Activated T-cell treated with anti-CD3 and anti-CD28 coated beads for 24 hours (primary cell): ENCODE results near the gene DCAKD.

Source experiments
- DNase-seq: peaks from one replicate; pipeline ENCODE4 v3.0.0-alpha.2; 2020; ENCODE audit warnings: low read depth

The DCAKD gene, protein sequence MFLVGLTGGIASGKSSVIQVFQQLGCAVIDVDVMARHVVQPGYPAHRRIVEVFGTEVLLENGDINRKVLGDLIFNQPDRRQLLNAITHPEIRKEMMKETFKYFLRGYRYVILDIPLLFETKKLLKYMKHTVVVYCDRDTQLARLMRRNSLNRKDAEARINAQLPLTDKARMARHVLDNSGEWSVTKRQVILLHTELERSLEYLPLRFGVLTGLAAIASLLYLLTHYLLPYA

DNA sequence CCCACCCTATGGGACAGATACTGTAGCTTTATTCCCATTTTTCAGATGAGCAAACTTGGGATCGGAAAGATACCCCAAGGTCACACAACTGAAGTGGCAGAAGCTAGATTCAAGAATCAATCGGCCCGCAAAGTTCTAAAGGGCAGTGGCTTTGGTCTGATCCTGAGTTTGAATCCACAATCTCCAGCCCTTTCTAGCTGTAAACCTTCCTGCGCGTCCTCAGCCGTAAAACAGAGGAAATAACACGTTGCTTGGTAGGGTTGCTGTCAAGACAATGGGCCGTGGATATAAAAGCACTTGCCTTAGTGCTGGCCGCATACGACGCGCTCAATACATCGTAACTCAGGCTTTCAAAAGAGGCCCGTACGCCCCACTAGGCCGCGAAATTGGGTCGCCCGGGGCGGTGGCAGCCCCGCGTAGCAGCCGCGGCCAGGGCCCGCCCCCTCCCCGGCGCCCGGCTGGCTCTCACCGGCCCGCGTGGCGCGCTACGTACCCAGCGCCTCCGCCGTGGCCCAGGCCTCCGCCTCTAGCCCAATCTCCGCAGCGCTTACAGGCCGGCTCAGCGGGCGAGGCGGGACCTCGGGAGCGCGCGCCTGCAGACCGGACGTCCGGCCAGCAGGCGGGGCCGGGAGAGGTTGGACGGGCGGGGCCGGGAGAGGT is at the start of gene DCAKD:
Gene DCAKD, minus strand, starts transcription at position 573 of the 660 bp plus-strand sequence. CDS start 16,747 bp downstream, outside the sequence.
- peak; percentile 91 for DNase-seq

DNA sequence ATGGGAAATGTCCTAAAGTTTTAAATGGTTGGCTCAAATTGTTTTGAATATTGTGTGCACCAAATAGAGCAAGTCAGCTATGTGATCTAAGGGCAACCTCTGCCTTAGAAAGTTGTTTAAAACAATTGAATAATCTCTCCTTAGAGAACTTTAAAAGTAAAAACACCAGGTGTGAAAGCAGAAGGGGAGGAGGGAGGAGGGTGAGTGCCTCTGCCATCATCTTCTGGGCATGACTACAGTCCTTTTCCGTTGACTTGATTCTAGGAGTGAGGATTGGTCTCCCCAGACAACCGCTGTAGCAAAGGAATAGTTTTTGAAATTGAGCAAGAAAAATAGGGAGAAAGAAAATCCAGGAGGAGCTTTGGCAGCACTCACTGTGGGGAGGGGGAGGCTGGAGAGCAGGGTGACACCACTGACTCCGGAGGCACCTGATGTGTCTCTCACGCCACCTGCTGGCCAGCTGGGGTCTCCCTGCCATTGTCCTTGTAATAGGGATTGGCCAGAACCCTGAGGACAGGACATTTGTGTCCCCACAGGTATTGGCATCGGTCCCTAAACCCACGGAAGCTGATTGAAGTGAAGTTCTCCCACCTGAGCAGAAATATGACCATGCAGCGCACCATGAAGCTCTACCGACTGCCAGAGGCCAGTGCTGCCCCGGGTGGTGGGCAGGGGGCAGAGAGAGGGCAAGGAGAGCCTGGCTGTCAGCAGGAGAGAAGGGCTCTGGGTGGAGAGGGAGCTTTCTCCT is 47.6 kb upstream of the DCAKD start:
- DNase-seq, result peak; percentile 55

DNA sequence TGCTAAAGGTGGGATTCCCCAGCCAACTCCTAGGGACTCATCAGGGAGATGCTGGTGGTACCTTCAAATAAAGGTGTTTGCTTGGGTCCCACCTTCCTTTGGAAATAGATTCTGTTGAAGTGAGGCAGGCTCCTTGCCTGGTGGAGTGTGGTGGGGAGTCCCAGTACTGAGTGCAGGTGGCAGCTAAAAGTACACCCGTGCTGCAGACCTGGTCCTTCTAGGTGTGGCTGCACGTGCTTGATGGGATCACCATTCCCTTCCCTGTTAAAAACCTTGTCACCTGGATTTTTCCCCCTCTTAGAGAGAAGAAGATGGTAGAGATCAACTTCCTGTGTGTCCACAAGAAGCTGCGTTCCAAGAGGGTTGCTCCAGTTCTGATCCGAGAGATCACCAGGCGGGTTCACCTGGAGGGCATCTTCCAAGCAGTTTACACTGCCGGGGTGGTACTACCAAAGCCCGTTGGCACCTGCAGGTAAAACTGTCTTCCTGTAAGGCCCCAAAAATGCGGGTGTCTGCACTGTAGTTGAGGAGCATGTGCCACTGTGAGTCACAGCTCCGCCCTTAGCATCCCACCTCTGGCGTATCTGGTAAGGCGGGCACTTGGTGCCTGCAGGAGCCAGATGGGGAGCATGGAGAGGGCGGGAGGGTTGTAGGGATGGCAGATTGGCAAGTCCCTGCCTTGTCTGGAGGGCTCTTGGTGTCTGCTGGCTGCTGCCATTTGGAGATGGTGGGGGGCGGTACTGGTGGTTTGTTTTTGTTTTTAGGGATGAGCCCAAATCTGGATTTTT is 46.8 kb upstream of the DCAKD start:
- no peak for DNase-seq

DNA sequence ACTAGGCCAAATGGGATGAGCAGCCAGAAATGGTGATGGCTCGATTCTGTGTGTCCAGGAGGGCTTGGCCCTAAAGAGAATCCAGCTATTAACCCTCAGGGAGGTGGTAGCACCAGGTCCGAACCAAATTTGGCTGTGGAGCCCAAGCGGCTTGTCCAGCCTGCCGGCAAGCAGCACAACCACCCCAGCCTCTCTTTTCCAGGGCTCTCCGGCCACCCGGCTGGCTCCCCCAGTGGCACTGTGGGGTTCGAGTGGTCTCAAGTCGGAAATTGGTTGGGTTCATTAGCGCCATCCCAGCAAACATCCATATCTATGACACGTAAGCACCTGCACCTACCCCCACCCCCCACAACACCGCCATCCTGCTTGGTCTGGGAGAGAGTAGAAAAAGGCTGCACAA is 45.5 kb upstream of the DCAKD start:
- DNase-seq, result no peak

DNA sequence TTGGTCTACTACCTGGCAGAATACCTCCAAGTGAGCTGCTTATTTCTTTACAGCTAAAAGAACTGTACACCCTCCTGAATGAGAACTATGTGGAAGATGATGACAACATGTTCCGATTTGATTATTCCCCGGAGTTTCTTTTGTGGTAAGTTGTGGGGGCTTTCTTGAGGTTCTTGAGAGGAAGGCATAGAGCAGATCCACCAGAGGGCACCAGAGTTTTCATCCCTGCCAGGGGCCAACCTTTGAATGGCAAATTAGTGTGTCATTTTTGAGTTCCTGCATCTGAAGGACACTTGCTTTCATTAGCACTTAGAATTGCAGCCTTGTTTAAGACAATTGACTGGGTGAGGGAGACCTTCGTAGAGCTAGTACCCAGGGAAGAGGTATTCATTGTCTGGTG is 44.7 kb upstream of the DCAKD start:
- no peak for DNase-seq

DNA sequence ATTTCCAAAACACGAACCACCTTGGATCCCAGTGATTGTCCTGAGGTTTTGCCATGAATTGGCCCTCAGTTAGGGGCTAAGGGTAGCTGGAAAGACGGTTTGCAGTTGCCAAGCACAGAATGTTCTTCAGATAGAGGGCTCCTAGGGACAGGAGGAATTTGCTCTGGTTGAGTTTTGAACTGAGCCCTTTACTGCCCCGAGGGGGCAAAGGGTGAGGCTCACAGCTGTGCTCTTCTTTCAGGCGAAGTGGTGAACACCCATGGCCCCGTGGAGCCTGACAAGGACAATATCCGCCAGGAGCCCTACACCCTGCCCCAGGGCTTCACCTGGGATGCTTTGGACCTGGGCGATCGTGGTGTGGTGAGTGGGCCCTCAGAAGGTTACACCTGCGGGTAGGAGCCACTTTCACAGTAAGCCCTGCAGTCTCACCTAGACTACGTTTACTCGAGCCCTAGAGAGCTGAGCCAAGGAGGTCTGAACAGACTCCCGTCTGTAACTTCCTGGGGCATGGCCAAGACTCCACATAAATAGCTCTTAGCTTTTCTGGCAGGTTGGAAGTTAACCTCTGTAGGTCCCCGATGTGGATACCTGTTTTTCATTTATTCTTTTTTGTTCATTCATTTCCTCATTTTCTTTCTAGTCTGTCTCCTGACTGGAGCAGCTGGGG is 42.1 kb upstream of the DCAKD start:
- DNase-seq, result no peak

DNA sequence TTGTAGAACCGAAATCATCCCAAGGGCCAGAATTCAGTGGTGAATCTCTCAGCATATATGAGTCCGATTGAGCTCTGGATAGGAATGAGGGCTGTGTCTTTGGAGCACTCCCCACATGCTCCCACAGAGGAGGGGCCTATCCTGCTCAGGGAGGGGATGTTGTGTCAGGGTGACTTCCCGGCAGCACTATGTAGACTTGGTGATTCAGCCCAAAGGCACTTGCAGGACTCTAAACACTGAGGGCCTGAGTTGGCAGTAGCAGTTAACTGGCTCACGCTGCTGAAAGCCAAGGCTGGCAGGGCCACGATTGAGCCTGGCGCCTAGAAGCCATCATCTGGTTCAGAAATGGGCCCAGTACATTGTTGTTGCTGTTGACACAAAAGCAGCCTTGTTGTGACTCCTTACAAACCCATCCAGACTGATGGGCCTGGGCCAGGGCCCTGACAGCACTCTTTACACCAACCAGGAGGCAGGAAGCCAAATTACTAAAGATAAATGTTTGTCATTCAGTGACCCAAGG is 41.5 kb upstream of the DCAKD start:
- no peak for DNase-seq

DNA sequence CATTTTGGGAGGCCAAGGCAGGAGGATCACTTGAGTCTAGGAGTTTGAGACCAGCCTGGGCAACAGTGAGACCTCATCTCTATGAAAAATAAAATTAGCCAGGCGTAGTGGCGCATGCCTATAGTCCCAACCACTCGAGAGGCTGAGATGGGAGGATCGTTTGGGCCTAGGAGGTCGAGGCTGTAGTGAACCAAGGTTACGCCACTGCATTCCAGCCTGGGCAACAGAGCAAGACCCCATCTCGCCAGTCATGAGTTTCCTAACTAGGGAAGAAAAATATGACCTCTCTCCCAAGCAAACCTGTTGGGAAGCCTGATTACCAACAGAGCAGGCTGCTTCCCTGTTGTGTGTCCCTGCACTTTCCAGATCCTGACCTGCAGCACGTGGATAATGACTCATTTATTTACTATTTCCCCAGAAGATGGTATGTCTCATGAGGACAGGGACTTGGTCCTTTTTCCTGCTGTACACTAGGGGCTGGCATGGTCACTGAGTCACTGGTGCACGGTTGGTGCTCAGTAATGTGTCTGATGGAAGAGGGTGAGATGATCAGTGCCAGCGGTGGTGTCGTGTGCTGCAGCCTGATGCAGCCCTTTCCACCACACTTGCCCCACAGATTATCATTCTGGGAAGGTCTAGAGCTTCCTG is 40.5 kb upstream of the DCAKD start:
- DNase-seq, result no peak

DNA sequence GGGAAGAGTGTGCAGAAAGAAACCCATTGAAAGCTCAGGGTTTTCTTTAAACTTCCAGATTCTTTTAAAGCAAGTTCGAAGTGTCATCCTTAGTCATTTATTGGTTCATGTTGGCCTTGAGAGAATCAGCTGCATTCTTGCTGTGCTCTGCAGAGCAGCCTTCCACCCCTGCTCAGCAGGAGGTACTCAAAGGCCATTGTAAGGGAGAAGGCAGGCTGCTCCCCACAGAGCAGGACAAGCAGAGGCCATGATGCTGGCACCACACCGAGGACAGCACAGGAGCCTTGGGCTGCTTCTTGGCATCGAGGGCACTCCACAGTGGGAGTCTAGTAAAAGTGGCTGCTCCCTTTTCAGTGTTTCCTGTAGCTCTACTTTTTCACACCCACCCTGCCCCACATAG is 39.3 kb upstream of the DCAKD start:
- no peak for DNase-seq

DNA sequence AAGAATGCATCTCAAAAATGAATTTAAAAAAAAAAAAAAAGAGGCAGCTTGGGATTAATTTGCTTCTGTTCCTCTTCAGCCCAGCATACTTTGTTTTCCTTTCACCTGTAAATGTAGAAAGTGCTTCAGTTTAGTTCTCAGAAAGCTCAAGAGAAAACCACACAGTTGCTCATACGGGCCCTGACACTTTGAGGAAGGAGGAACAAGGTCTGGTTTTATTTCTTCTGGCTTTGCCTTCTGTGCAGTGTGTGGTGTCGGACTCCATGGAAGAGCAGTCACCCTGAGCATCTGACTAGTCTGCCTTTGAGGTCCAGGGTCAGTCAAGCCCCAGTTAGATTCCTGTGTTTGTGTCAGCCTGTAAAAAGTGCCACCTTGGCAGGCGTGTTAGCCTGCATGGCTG is 37.3 kb upstream of the DCAKD start:
- DNase-seq, result no peak

DNA sequence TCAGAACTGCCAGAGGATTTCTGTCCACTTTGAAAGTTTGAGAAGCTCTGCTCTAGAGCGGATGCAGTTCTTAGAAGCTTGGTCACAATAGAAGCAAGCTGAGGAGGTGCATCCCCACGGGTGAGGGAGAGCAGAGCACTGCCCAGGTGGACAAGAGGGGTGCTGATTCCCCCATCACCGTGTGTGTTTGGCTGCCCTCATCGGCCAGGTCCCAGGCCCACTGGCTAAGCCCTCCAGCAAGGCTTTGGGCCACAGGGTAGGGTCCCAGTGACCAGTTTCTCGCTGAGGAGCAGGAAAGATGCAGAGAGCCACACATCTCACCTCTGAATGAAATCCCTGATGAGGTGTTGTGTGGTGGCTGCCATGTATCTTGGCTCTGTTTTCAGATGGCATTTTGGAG is 36.5 kb upstream of the DCAKD start:
- DNase-seq, result no peak

DNA sequence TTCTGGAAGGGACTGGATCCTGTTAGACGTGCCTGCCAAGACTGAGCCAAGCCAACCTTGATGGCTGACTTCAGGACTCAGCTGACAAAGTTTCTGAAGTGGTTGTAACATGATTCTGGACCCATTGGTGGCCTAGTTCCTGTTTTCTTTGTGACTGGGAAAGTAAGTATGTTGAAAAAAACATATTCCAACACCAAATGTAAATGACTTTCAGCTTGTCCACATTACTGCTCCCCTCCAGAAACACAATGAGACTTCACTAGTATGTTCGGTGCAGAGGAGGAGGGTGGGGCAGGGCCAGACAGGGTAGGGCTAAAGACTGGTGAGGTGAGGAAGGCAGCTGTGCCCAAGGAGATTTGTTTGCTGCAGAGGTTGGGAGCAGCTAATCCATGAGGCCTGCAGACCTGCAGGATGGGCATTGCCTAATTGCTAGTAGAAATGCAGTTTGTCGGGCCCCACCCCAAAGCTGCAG is 36.1 kb upstream of the DCAKD start:
- no peak for DNase-seq

DNA sequence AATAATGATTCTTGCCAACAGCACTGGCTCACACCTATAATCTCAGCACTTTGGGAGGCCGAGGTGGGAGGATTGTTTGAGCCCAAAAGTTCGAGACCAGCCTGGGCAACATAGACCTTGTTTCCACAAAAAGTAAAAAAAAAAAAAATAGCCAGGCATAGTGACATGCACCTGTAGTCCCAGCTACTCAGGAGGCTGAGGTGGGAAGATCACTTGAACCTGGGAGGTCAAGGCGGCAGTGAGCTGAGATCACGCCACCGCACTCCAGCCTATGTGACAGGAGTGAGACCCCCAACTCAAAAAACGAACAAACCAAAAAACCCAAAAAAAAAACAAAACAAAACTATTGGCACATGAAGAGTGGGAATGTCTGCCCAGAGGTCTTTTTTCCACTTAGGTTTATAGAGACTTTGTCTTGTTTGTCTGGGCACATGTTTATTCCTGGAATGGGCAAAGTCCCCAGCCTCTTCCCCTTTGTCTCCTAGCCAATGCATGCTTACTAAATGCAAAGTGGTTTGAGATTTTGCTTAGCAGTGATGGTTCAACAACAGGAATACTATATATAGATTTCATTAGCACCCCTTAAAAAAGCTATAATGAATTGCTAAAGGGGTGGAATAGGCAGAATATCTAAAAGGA is 35.6 kb upstream of the DCAKD start:
- no peak for DNase-seq

DNA sequence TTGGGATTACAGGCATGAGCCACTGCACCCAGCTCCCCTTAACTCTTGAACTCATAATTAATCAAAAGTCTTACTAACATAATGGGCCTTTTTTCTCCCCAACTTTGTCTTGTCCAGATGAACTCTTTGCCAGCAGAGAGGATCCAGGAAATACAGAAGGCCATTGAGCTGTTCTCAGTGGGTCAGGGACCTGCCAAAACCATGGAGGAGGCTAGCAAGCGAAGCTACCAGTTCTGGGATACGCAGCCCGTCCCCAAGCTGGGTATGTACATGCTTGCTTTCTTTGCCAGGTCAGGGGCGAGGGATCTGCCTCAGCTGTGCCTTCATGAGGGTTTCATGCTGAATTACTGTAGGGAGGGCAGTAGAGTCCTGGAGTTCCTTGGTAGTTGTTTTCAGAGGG is 35.0 kb upstream of the DCAKD start:
- DNase-seq, result no peak

DNA sequence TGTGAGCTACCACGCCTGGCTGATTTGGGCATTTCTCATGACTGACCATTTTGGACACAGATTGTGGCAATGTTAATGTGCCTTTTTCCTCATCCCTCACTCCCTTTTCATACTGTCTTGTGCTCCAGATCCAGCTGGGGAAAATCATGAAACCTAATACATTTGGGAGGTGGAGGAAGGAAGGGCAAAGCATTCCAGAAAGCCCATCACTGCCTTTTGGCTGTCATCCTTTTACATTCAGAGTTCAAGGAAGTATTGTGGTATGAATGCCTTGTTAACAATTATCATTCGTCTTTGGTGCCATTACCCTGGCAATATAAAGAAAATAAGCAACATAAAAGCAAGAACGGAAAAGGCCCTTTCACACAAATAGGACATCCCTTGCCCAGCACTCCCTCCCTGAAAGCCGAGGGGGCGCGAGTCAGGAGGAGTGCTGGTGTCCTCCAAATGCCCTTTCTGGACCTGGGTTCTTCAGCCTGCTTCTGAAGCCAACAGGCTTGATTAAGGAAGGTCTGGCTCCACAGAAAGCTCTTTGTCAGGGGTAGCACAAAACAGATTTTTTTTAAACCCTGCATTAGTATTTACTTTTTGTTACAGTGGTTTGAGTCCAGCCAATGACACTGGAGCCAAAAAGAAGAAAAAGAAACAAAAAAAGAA is 29.7 kb upstream of the DCAKD start:
- no peak for DNase-seq

DNA sequence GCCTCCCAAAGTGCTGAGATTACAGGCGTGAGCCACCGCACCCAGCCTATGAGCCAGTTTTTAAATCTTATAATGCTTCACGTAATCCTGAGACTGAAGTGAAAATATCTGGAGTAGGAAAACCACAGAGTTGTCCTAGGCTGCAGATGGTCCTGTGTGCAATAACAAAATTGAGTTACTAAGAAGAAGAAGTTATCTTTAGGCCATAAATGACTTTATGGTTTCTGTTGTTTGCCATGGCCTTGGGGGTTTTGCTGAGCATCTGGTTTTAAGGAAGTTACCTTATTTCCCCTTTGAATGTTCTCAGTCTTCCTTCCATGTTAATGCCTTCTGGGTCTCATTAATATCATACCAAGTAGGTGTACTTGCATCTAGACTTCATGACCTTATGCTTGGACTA is 26.2 kb upstream of the DCAKD start:
- DNase-seq, result no peak

DNA sequence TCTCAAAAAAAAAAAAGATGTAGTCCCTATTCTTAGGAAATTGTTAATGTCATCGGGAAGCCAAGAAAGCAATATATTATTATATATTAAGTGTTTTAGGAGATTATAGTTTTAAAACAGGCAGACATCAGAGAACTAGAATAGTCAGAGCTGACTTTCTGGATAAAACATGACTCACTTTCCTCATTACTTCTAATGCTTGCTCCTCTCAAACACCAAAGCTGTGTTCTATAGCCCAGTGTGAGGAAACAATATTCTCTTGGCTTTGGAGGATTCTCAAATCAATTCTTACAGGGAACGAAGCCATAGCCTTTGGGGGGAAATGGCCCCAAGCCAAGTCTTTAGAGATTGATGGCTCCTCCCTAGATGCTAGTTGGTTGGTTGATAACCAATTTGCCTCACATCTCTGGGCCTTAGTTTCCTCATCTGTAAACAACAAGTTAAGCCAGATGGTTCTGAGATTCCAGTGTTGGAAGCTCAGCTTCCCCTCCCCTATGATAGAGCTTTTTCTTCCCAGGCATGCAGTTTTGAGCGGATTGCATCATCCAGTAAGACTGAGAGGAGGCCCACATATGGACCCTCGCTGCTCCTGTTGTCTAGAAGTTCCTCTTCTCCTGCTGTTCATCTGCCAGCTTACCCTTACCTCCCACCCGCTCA is 22.1 kb upstream of the DCAKD start:
- DNase-seq, result no peak

DNA sequence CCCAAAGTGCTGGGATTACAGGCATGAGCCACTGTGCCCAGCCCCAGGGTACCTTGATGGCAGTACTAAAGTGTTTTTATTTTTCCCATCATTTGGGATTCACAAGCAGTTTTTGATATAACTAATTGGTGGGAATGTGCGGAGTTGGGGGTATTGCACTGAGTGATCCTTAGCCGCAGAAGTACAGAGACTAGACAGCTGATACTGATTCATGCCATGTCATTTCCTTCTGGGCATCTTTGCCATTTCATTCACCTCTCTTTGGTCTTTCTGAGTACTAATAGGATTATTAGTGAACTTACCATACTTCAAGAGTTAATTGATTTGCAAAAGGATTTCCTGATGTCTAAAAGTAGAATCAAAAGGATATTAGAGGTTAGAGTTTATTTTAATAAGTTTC is 19.4 kb upstream of the DCAKD start:
- no peak for DNase-seq

DNA sequence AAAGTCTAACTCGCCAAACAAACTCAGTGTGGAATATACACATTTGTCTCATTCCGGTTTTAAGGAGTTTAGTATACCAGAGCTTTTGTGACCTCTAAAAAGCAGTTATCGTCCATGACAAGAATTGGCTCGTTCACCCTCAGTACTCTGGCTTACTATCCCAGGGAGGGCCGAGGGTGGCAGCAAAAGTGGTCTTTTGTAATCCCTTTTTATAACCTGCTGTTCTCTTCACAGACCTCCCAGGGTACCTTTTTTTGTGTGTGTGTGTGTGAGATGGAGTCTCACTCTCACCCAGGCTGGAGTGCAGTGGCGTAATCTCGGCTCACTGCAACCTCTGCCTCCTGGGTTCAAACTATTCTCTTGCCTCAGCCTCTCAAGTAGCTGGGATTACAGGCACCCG is 18.6 kb upstream of the DCAKD start:
- no peak for DNase-seq

DNA sequence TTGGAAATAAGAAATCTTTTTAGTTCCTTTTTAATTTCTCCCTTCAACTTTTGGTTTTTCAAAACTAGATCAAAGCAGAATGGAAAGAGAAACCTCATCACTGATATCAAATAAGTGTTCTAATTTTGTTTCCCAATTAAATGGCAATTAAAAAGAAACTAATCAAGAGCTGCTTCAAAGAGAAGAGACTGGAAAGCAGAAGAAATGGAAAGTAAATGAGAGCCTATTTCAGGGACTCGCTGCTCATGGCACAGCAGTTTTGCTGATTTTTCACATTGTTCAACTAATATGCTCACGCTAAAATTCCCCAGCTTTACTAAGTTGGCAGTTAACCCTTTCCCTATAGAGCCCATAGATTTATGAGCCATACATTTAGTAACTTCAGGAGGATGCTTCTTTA is 16.2 kb upstream of the DCAKD start:
- no peak for DNase-seq
